Embryonic facial prominence (tissue), 1 donor: ENCODE data around the gene ARHGAP1.

Experiments used
- DNase-seq: peaks from one replicate; pipeline ENCODE4 v3.0.0-alpha.2; 2016; ENCODE audit errors: extremely low spot score

The ARHGAP1 gene

GRCh38 chr11:46700241-46701077 lies at the start of gene ARHGAP1, which contains the start of gene ZNF408:
TSS of gene ARHGAP1 (minus strand) at chr11:46700619. CDS start at chr11:46696107, 4,512 bp downstream.
TSS of gene ZNF408 (plus strand) at chr11:46701031. CDS start at chr11:46701048, 17 bp downstream.
- peak; percentile 98 for DNase-seq

GRCh38 chr11:46747150-46747549 lies 46.7 kb upstream of the ARHGAP1 start:
- DNase-seq, result no peak

GRCh38 chr11:46745995-46746394 lies 45.6 kb upstream of the ARHGAP1 start:
- no peak for DNase-seq

DNA sequence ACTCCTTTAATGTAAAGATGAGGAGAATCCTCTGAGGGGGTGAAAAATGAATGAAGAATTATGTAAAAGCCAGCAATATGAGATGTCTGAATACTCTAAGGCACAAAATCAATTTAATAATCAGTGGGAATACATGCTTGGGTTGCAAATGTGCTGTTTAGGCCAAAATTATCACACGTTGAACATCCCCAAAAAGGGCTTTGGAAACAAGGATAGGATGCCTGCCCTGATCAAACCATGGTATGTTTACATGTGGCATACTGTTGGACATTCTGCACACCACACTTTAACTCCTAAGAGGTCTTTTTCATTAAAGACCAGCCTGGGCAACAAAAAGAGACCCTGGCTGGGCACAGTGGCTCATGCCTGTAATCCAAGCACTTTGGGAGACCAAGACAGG lies 44.9 kb upstream of the ARHGAP1 start:
- DNase-seq, result no peak

DNA sequence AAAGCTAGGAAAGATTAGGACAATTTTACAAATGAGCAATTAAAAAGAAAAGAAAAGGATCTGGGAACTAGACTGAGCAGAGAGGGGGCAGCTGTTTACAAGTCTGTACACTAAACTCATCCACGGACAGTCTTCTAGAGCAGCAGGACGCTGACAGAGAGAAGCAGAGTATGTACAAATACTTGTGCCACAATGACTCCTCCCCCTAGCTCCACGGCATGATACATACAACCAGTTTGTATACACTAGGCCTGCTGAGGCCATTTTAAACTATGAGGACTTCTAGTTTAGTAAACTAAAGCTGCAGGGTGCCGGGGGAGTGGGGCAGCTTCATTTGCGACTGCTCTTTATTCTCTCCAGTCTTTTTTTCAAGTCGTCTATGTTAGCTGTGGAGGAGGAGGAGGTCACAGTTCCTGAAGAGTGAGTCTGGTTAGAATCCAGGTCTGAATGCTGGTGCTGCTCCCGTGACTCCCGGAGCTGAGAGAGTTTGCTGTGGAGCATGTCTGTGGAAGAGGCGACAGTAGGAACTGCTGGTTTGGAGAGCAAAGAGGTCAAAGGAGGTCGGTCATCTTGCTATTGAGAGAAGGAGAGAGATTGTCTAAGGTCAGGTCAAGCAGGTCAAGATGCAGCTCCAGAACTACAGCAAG lies 43.4 kb upstream of the ARHGAP1 start:
- DNase-seq, result no peak

GRCh38 chr11:46743043-46743442 lies 42.6 kb upstream of the ARHGAP1 start:
- no peak for DNase-seq

GRCh38 chr11:46741600-46742484 lies 41.4 kb upstream of the ARHGAP1 start:
- no peak for DNase-seq

DNA sequence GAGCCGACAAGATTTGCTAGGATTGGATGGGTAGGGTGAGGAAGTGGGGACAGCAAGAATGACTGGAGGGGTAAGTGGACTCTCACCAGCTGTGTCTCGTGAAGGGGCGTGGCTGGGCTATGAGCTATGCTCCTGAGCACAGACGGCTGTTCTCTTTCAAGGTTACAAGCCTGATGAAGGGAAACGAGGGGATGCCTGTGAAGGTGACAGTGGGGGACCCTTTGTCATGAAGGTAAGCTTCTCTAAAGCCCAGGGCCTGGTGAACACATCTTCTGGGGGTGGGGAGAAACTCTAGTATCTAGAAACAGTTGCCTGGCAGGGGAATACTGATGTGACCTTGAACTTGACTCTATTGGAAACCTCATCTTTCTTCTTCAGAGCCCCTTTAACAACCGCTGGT lies 38.5 kb upstream of the ARHGAP1 start:
- DNase-seq, result no peak

GRCh38 chr11:46737699-46738098 lies 37.3 kb upstream of the ARHGAP1 start:
- no peak for DNase-seq

- DNase-seq, result no peak
Observed at GRCh38 chr11:46736615-46737014, 36.2 kb upstream of the ARHGAP1 start.

- no peak for DNase-seq
Observed at GRCh38 chr11:46736146-46736545, 35.7 kb upstream of the ARHGAP1 start.

- DNase-seq, result no peak
Observed at GRCh38 chr11:46733234-46733633, 32.8 kb upstream of the ARHGAP1 start.

DNA sequence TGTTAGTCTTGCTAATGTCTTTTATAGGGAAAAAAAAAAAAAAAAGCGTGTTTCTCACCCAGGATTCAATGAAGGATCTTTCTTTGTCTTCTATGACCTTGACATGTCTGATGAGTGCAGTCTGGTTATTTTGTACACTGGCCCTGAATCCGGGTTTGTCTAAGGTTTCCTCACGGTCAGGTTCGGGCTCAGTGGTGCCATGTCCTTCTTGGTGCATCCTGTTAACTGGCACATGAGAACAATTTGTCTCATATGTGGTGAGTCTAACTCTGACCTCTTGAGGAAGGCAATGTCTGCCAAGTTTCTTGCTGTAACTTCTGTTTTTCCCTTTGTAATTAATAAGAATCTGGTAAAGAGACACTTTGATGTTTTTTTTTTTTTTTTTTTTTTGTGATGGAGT lies 31.1 kb upstream of the ARHGAP1 start:
- no peak for DNase-seq

- DNase-seq, result no peak
Observed at GRCh38 chr11:46729110-46730027, 28.9 kb upstream of the ARHGAP1 start.

GRCh38 chr11:46728659-46729040 lies 28.2 kb upstream of the ARHGAP1 start:
- no peak for DNase-seq

DNA sequence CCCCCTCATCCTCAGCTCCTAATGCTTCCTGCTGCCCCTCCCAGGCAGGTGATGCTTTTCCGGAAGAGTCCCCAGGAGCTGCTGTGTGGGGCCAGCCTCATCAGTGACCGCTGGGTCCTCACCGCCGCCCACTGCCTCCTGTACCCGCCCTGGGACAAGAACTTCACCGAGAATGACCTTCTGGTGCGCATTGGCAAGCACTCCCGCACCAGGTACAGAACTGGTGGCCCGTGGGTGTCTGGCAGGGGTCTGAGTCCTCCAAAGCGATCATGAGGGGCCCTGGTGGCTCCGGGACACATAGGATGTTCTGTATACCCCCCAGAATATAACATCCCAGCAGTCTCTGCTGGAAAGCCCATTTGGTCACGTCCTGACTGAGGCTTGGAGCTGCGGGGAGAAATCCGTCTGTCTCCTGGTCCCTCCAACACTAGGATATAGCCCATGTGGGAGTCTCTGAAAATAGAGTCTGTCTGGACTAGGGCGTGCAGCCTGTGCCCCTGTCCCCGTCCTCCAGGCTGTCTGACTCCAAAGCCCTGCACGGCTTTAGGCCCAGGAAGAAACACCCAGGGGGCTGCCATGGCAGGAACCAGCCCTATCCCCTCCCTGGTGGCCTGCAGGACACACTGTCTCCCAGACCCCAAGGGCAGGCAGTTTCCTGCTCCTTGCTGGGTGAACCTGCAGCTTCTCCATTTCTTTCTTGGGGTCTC lies 27.7 kb upstream of the ARHGAP1 start:
- DNase-seq, result no peak

DNA sequence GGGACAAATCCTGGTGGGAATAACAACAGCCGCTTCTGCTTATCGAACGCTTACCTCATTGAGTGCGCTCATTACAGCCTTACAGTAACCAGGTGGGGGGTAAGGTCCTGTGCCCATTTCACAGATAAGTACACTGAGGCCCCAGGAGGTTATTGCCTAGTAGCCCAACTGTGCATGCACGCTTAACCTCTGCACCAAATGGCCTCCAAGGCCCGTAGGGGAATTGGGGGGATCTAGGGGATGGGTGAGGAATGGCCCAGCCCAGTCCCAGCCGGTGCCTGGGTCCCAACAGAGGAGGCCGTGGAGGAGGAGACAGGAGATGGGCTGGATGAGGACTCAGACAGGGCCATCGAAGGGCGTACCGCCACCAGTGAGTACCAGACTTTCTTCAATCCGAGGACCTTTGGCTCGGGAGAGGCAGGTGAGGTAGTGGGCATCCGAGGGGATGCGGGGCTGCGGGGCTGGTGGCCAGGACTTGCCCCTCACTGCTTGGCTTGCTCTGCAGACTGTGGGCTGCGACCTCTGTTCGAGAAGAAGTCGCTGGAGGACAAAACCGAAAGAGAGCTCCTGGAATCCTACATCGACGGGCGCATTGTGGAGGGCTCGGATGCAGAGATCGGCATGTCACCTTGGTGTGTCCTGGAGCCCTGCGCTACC lies 25.9 kb upstream of the ARHGAP1 start:
- DNase-seq, result no peak

- no peak for DNase-seq
Observed at GRCh38 chr11:46725338-46726205, 25.2 kb upstream of the ARHGAP1 start.

DNA sequence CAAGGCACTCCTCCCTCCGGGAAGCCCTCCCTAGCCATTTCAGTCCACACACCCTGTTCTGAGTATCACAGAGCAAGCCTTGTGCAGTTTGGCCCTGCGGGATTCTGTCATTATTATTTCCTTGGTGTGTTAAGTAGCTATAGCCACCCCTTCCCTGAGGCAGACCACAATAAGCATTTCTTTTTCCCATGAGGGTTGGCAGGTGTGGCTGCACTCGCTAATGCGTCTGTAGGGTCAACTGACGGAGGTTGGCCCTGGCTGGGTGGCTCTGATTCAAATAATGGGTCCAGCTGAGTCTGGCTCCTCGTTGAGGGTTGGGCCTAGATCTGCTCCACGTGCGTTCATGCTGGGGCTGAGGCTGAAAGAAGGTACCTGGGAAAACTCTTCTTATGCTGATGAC lies 23.7 kb upstream of the ARHGAP1 start:
- no peak for DNase-seq
